Breast epithelium (tissue), 3 donors: Measurements from ENCODE around the gene CNN2.

ENCODE experiments used
- CTCF ChIP-seq, 3 donors: fragments of 450-650 bp; IDR thresholded peaks; one replicate each; pipeline ENCODE4 v1.5.1; 2016 to 2017; ENCODE audit warnings: antibody characterized with exemption in 3 of 3, mild to moderate bottlenecking in 3 of 3, moderate library complexity in 3 of 3
- POLR2AphosphoS5 ChIP-seq, 3 donors: sonication (generic); formaldehyde crosslinking; IDR thresholded peaks; one replicate each; pipeline ENCODE4 v1.6.1; 2017; ENCODE audit warnings: antibody characterized with exemption in 3 of 3

DNA sequence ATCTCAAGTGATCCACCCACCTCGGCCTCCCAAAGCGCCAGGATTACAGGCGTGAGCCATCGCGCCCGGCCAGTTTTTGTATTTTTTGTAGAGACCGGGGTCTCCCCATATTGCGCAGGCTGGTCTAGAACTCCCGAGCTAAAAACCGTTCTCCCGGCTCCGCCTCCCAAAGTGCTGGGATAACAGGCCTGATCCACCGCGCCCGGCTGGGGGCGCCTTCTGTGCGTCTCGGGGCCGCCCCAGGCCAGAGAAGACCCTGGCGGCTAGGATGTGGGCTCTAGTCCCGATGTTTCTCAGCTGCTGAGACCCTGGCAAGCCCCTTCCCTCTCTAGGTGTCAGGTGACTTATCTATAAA, 44.1 kb downstream of the CNN2 start:
- TF ChIP-seq POLR2AphosphoS5 (IDR thresholded peaks at IDR 0.05) (no peak), CTCF (IDR thresholded peaks at IDR 0.05) (no peak)
